HPDE6-E6E7 (cell line): Measurements from ENCODE around the gene SURF6.
A peak's percentile ranks its signal among the peaks of the same experiment; 100 is the strongest.

Source experiments
- DNase-seq: peaks from one replicate; pipeline ENCODE4 v3.0.0; 2011; ENCODE audit warnings: missing footprints; ENCODE audit errors: extremely low spot score

SURF6 gene

GRCh38 chr9:133367778-133368177, 31.8 kb upstream of the SURF6 start:
- no peak for DNase-seq

GRCh38 chr9:133367221-133367620, 31.2 kb upstream of the SURF6 start:
- no peak for DNase-seq

GRCh38 chr9:133366435-133366834, 30.4 kb upstream of the SURF6 start:
- no peak for DNase-seq

- DNase-seq, result no peak
Measured at GRCh38 chr9:133362359-133363044, 26.5 kb upstream of the SURF6 start.

- DNase-seq, result no peak
Measured at GRCh38 chr9:133361507-133362092, 25.6 kb upstream of the SURF6 start.

GRCh38 chr9:133360400-133361393, 24.7 kb upstream of the SURF6 start:
- DNase-seq, result no peak

- DNase-seq, result no peak
Measured at GRCh38 chr9:133359399-133360175, 23.6 kb upstream of the SURF6 start.

- DNase-seq, result no peak
Measured at GRCh38 chr9:133357656-133358055, 21.7 kb upstream of the SURF6 start.

- peak; percentile 81 for DNase-seq
Measured at GRCh38 chr9:133356391-133357091, 20.6 kb upstream of the SURF6 start, which contains the start of the genes SURF1 and SURF2. Gene SURF1 (minus strand): TSS chr9:133356487. CDS start chr9:133356453, 34 bp downstream. Gene SURF2 (plus strand): TSS chr9:133356550. CDS start chr9:133356593, 43 bp downstream.

GRCh38 chr9:133355881-133356357, 19.9 kb upstream of the SURF6 start:
- no peak for DNase-seq

GRCh38 chr9:133354766-133355165, 18.8 kb upstream of the SURF6 start:
- no peak for DNase-seq

GRCh38 chr9:133353548-133353947, 17.6 kb upstream of the SURF6 start:
- no peak for DNase-seq

GRCh38 chr9:133352635-133353340, 16.8 kb upstream of the SURF6 start:
- no peak for DNase-seq

- no peak for DNase-seq
Measured at GRCh38 chr9:133351908-133352634, 16.1 kb upstream of the SURF6 start.

- no peak for DNase-seq
Measured at GRCh38 chr9:133351526-133351907, 15.5 kb upstream of the SURF6 start.

- DNase-seq, result no peak
Measured at GRCh38 chr9:133349965-133350616, 14.1 kb upstream of the SURF6 start.

GRCh38 chr9:133348718-133349573, 13.0 kb upstream of the SURF6 start:
- no peak for DNase-seq
